ENCODE results near the gene RHBDD1. TPM values are rescaled to one million over a fixed set of nuclear protein-coding genes. Genes with fewer than 3 reads are reported as not detected.

RHBDD1 gene
- total and polyA plus RNA-seq, 12 donors: 3.9 to 47.8 (median 25.9) TPM

DNA sequence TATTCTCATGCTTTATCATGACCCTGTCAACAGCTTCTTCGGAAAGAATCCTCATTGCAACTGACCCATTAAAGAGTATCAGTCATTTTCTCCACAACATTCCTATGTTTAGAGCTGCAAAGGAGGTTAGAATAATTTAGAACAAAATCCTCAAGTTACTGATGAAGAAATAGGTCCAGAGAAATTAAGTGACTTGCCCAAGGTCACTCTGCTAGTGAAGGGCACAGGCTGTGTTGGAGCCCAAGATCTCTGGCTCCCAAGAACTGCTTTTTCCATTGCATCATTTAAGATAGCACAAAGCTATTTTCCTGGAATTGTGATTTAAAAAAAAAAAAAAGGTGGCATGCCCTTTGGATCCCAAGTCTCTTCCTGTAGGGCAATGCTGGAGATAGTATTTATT, 45.8 kb upstream of the RHBDD1 start:
- DNase-seq: peak; percentile 58 to 83 (median 78)
- Histone ChIP-seq H3K4me1 (replicated peaks in 1 of 2) (peaks cover 39 to 59% of the 10 kb centered on the region in 2 donors), H3K36me3 (replicated peaks in 1 of 2) (no peaks in the 10 kb centered on the region), H3K27ac (peak overlapping the region; percentile 84 to 97 (median 91)), H3K9me3 (replicated peaks in 1 of 3) (no peaks in the 10 kb centered on the region), H3K27me3 (no peaks in the 10 kb centered on the region), H3K4me3 (no peak overlapping the region)
- TF ChIP-seq, protein P1, sequence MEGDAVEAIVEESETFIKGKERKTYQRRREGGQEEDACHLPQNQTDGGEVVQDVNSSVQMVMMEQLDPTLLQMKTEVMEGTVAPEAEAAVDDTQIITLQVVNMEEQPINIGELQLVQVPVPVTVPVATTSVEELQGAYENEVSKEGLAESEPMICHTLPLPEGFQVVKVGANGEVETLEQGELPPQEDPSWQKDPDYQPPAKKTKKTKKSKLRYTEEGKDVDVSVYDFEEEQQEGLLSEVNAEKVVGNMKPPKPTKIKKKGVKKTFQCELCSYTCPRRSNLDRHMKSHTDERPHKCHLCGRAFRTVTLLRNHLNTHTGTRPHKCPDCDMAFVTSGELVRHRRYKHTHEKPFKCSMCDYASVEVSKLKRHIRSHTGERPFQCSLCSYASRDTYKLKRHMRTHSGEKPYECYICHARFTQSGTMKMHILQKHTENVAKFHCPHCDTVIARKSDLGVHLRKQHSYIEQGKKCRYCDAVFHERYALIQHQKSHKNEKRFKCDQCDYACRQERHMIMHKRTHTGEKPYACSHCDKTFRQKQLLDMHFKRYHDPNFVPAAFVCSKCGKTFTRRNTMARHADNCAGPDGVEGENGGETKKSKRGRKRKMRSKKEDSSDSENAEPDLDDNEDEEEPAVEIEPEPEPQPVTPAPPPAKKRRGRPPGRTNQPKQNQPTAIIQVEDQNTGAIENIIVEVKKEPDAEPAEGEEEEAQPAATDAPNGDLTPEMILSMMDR (IDR thresholded peaks at IDR 0.05): no peak
- peak in 1 of 2 donors; percentile 14 for TF ChIP-seq POLR2A (IDR thresholded peaks at IDR 0.05)
- 26 to 42% (median 31%) methylated on average over 1 of the region's 1 CpG for WGBS, 4 donors
- intact Hi-C loops (cut with DNase I): loop anchor here (10.0 kb wide), 5 partner anchors 125 to 665 kb away; no protein-coding TSS in a partner anchor

DNA sequence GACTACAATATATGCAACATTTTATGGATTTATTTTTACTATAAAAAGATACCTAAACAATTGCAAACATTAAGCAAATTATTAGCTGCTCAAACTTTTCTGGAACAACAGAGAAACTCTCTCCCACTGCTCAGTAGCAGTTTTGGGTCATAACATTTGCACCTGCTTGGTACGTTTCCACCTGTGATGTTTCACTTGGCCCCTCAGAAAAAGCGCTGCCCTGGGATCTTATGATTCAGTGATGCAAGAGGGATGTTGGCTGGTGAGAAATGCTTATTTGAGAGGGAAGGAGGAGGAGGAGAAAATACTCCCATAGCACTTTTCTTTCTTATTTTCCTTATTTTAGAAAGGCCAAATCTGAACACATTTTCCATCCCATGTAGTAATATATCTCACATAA, 45.4 kb upstream of the RHBDD1 start:
- Histone ChIP-seq H3K4me1 (replicated peaks in 1 of 2) (peaks cover 43 to 63% of the 10 kb centered on the region in 2 donors), H3K4me3 (peak overlapping the region in 1 of 4 donors; percentile 63), H3K27ac (peak overlapping the region; percentile 84 to 97 (median 91)), H3K9me3 (replicated peaks in 1 of 3) (no peaks in the 10 kb centered on the region), H3K36me3 (replicated peaks in 1 of 2) (no peaks in the 10 kb centered on the region), H3K27me3 (no peaks in the 10 kb centered on the region)
- WGBS, 4 donors: 54 to 71% (median 64%) methylated on average over 2 of the region's 2 CpGs
- intact Hi-C loops (cut with DNase I): loop anchor here (10.0 kb wide), 5 partner anchors 126 to 666 kb away; no protein-coding TSS in a partner anchor
- DNase-seq: peak in 3 of 7 donors; percentile 31 to 37 (median 33)
- no peak for TF ChIP-seq POLR2A (IDR thresholded peaks at IDR 0.05)
- TF ChIP-seq, protein P1 (IDR thresholded peaks at IDR 0.05): no peak

DNA sequence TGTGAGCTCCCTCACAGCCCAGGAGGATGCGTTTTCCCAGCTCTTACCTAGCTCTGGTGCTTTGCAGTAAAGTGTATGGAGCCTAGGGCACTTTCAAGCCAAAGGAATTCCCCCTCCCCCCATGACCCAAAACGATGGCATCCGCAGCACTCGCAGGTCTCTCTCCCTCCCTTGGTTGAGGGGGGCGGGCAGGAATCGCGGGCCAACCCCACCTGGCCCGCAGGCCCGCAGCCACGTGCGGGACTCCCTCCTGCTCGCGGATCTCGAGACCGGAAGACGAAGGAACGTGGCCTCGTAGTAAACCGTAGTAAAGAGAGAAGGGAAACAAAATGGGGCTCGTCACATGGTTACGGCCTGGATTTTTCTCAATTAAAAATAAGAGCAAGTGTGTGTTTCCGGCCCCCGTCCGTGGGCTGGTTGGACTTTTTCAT, 44.8 kb upstream of the RHBDD1 start:
- Histone ChIP-seq H3K9me3 (replicated peaks in 1 of 3) (no peaks in the 10 kb centered on the region), H3K27ac (peak overlapping the region; percentile 84 to 97 (median 91)), H3K4me3 (peak overlapping the region in 3 of 4 donors; percentile 5 to 63 (median 30)), H3K27me3 (no peaks in the 10 kb centered on the region), H3K36me3 (replicated peaks in 1 of 2) (no peaks in the 10 kb centered on the region), H3K4me1 (replicated peaks in 1 of 2) (peaks cover 50 to 69% of the 10 kb centered on the region in 2 donors)
- TF ChIP-seq, protein P1 (IDR thresholded peaks at IDR 0.05): no peak
- no peak for TF ChIP-seq POLR2A (IDR thresholded peaks at IDR 0.05)
- 0 to 2% (median 1%) methylated on average over 22 to 24 of the region's 24 CpGs for WGBS, 4 donors
- peak in 6 of 7 donors; percentile 49 to 84 (median 68) for DNase-seq
- intact Hi-C loops (cut with DNase I): loop anchor here (10.0 kb wide), 5 partner anchors 126 to 666 kb away; no protein-coding TSS in a partner anchor

DNA sequence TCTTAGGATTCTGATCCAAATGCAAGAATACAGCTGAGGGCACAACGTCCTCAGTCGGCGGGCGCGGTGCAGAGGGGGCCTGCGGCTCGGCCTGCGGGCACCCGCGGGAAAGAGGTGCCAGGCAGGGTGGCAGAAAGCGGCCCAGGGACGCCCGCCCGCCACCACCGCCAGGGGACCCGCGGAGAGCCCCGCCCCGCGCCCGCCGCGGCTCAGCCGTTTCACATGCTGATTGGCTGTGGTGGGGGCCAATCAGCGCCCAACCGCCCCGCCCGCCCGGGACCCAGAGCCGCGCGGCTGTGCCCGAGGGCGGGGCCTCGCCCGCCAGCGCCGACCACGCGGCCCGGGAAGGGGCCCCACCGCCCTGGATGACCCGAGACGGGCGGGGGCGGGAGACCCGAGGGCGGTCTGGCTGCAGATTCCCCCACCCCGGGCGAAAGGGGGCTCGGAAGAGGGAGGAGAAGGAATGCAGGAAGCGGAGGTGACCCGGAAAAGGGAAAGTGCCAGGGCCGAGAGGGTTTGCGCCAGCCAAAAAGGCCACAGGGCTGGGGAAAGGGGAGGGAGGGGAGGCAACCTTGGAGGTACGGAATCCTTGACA, 44.3 kb upstream of the RHBDD1 start:
- intact Hi-C loops (cut with DNase I): loop anchor here (10.0 kb wide), 5 partner anchors 127 to 667 kb away; no protein-coding TSS in a partner anchor
- peak; percentile 93 to 95 (median 94) for DNase-seq
- no peaks in the 10 kb centered on the region for H3K36me3 ChIP-seq (replicated peaks in 1 of 2)
- WGBS, 4 donors: 0 to 1% (median 0%) methylated on average over 11 to 56 of the region's 56 CpGs
- peak overlapping the region; percentile 84 to 97 (median 91) for H3K27ac ChIP-seq
- peaks cover 55 to 74% of the 10 kb centered on the region in 2 donors for H3K4me1 ChIP-seq (replicated peaks in 1 of 2)
- H3K9me3 ChIP-seq (replicated peaks in 1 of 3): no peaks in the 10 kb centered on the region
- peak; percentile 54 to 80 for TF ChIP-seq POLR2A (IDR thresholded peaks at IDR 0.05)
- TF ChIP-seq, protein P1 (IDR thresholded peaks at IDR 0.05): peak; percentile 6 to 82 (median 61)
- peak overlapping the region; percentile 28 to 63 (median 32) for H3K4me3 ChIP-seq
- H3K27me3 ChIP-seq: no peaks in the 10 kb centered on the region
